GM12801 (cell line): ENCODE data around the gene GPR142.

Source experiments
- TF ChIP-seq, protein P1 (sequence below): IDR thresholded peaks from one replicate; pipeline ENCODE4 v1.5.1; 2011; ENCODE audit warnings: control low read depth; ENCODE audit not compliant: insufficient read length; ENCODE audit errors: extremely low read depth

Gene GPR142

DNA sequence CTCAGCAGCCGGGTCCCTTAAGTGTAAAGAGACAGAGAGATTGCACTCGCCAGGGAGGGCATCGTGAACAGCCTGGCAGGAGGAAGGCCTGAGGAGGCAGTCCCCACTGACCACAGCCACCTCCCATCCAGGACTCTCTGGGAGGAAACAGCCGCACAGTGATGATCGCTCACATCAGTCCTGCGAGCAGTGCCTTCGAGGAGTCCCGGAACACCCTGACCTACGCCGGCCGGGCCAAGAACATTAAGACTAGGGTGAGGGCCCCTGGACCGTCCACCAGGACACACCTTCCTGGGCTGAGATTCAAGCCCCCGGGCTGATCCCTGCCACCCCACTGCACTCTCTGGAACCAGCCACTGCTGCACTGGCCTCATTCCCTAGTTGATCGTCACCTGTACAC lies 19.7 kb upstream of the GPR142 start:
- TF ChIP-seq, protein P1, sequence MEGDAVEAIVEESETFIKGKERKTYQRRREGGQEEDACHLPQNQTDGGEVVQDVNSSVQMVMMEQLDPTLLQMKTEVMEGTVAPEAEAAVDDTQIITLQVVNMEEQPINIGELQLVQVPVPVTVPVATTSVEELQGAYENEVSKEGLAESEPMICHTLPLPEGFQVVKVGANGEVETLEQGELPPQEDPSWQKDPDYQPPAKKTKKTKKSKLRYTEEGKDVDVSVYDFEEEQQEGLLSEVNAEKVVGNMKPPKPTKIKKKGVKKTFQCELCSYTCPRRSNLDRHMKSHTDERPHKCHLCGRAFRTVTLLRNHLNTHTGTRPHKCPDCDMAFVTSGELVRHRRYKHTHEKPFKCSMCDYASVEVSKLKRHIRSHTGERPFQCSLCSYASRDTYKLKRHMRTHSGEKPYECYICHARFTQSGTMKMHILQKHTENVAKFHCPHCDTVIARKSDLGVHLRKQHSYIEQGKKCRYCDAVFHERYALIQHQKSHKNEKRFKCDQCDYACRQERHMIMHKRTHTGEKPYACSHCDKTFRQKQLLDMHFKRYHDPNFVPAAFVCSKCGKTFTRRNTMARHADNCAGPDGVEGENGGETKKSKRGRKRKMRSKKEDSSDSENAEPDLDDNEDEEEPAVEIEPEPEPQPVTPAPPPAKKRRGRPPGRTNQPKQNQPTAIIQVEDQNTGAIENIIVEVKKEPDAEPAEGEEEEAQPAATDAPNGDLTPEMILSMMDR = no peak

DNA sequence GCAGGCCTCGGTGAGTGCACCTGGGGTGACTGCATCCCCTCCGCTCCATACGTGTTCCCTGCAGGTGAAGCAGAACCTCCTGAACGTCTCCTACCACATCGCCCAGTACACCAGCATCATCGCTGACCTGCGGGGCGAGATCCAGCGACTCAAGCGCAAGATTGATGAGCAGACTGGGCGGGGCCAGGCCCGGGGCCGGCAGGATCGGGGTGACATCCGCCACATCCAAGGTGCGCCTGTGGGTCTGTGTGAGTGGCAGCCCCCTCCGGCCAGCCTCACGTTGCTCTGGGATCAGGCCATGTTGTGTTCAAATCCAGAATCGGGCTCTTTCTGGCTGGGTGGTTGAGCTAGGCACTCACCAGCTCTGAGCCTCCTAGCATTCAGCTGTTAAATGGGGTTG lies 18.2 kb upstream of the GPR142 start:
- TF ChIP-seq, protein P1 = no peak

DNA sequence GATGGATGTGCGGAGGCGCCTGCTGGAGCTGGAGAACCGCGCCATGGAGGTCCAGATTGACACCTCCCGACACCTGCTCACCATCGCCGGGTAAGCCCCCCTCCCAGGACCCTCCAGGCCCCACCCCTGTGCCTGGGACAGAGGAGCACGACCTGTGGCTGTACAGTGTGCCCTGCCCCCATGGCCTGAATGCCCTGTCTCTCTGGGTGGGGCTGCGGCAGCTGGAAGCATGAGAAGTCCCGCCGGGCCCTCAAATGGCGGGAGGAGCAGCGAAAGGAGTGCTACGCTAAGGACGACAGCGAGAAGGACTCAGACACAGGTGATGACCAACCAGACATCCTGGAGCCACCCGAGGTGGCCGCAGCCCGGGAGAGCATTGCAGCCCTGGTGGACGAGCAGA lies 16.8 kb upstream of the GPR142 start:
- TF ChIP-seq, protein P1 = no peak

DNA sequence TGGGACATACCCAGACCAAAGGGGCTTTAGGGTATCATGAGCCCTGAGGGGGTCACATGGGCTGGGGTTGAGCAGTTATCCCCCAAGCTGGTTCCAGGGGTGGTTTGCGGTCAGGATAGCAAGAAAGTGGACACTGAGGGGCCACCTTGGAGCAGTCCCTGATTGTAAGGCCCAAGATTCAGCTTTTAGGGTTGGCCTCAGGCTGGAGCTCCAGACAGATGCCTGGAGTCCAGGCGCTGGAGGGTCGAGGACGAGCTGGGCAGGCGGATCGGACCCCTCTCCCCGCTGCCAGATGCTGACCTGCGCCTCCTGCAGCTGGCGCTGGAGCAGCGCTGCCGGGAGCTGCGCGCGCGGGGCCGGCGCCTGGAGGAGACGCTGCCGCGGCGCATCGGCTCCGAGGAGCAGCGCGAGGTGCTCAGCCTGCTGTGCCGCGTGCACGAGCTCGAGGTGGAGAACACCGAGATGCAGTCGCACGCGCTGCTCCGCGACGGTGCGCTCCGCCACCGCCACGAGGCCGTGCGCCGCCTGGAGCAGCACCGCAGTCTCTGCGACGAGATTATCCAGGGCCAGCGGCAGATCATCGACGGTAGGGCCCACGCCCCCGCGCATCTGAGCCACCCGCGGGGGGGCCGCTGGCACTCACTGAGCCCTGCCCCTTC lies 15.6 kb upstream of the GPR142 start:
- TF ChIP-seq, protein P1 = no peak

DNA sequence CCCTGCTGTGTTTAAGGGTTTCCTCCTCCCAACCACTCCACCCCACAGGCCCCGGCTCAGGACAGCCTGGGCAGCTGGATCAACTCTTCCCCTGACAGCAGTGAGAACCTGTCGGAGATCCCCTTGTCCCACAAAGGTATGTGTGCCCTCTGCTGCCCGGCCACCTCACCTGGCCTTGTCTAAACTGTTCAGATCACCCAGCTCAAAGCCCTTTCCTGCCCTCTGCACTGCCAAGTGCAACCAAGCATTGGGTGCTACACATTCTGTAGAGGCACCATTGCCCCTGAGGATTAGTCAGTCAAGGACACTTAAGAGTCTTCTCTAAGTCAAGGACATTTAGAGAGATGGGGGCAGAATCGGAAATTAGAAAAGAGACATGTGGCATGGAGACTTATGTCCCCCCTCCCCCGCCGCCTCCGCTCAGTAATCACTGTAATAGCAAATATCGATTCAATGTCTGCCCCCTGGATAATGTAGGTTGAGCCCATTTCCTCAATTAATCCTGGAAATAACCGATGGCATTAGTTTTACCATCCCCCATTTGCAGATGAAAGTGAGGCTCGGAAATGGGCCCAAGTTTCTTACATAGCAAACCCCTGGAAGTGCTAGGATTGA lies 13.8 kb upstream of the GPR142 start:
- TF ChIP-seq, protein P1 = no peak

DNA sequence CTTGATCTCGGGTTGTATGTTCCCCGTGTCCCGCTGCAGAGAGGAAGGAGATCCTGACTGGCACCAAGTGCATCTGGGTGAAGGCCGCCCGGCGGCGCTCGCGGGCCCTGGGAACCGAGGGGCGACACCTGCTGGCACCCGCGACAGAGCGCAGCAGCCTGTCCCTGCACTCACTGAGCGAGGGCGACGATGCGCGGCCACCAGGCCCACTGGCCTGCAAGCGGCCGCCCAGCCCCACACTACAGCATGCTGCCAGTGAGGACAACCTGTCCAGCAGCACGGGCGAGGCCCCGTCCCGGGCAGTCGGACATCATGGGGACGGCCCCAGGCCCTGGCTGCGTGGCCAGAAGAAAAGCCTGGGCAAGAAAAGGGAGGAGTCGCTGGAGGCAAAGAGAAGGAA lies 13.2 kb upstream of the GPR142 start:
- TF ChIP-seq, protein P1 = no peak

DNA sequence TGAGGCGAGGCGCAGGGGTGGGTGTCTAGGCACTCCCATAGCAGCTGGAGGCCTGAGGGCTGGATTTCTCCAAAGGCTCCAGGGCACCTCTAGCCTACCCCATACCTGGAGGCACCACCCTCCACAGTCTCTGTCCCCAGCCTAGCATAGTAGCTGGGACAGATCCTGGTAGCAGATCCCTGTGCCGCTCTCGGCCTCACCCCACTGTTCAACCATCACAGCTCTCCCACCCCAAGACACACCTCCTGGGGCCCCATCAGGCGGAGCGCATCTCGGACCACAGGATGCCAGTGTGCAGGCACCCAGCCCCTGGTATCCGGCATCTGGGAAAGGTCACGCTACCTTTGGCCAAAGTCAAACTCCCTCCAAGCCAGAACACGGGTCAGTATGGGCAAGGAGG lies 12.7 kb upstream of the GPR142 start:
- TF ChIP-seq, protein P1 = no peak

DNA sequence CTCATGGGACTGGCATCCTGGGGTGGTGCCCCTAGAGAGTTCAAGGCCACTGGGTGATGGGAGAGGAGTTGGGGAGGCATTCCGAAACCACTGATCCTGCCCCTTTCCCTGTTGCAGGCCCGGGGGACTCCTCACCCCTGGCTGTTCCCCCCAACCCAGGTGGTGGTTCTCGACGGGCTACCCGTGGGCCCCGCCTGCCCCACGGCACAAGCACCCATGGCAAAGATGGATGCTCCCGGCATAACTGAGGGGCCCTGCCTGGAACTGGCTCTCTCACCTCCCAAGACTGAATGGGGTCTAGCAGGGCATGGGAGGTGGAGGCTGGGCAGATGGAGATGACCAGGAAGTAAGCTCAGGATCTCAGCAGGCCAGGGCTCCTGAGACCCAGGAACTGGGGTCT lies 12.2 kb upstream of the GPR142 start:
- TF ChIP-seq, protein P1 = no peak
